Small intestine (tissue), 7 donors: ENCODE results near the gene PTPRZ1. TPM values are rescaled to one million over a fixed set of nuclear protein-coding genes. Genes with fewer than 3 reads are reported as not detected.
A peak's percentile ranks its signal among the peaks of the same experiment; 100 is the strongest.

Experiments
- DNase-seq, 2 donors: peaks; one replicate each; pipeline versions ENCODE4 v3.0.0 to v3.0.0-alpha.2; 2013
- FAIRE-seq: peaks from 2 replicates; lab custom pipeline; 2012; peaks lifted over from hg19 to GRCh38; lab: Jason Lieb, UNC
- H3K27ac ChIP-seq, 3 donors: one replicate each; pipeline ENCODE4 v1.5.1; 2013; ENCODE audit warnings: low read length in 2 of 3, mild to moderate bottlenecking in 2 of 3, control low read depth in 1 of 3, inconsistent platforms in 1 of 3, low read depth in 1 of 3, moderate library complexity in 1 of 3
- H3K27me3 ChIP-seq, 3 donors: one replicate each; pipeline ENCODE4 v1.6.1; 2013; ENCODE audit warnings: low read length in 3 of 3, inconsistent platforms in 1 of 3; ENCODE audit not compliant: control insufficient read depth in 3 of 3, insufficient read depth in 3 of 3
- H3K36me3 ChIP-seq, 3 donors: one replicate each; pipeline ENCODE4 v1.6.1; 2013; ENCODE audit warnings: low read length in 3 of 3, inconsistent platforms in 1 of 3, low read depth in 1 of 3, mild to moderate bottlenecking in 1 of 3, moderate library complexity in 1 of 3; ENCODE audit not compliant: control insufficient read depth in 3 of 3, insufficient read depth in 2 of 3
- H3K4me1 ChIP-seq, 3 donors: one replicate each; pipeline ENCODE4 v1.6.1; 2013; ENCODE audit warnings: low read length in 2 of 3, inconsistent platforms in 1 of 3, low read depth in 1 of 3, mild to moderate bottlenecking in 1 of 3, moderate library complexity in 1 of 3; ENCODE audit not compliant: control insufficient read depth in 3 of 3, insufficient read depth in 2 of 3
- H3K4me3 ChIP-seq, 3 donors: one replicate each; pipeline ENCODE4 v1.5.1; 2013; ENCODE audit warnings: low read length in 3 of 3, control low read depth in 1 of 3, inconsistent platforms in 1 of 3, low read depth in 1 of 3, mild to moderate bottlenecking in 1 of 3, moderate library complexity in 1 of 3
- H3K9me3 ChIP-seq, 2 donors: one replicate each; pipeline ENCODE4 v1.6.1; 2013; ENCODE audit warnings: low read depth in 1 of 2, low read length in 1 of 2; ENCODE audit not compliant: control insufficient read depth in 2 of 2, insufficient read depth in 1 of 2
- WGBS, 3 donors: extraction: QIAGEN DNeasy Blood & Tissue Kit; methylation state at CpG; one replicate each; pipeline ENCODE4 v1.1.7; 2013; 5-methylcytosine and 5-hydroxymethylcytosine counted together
- polyA plus RNA-seq, 4 donors: library from polyadenylated mRNA; stranded (reverse) in 3 of 4; unstranded in 1 of 4; fragments of 200-250 nt in 3 of 4; fragments of 120-200 nt in 1 of 4; gene quantifications; one replicate each; pipeline versions ENCODE4 v1.2.1 to v1.2.3, GENCODE V29; 2013
- donor health status: healthy with polysubstance abuse.
- donor health status: control.
- donor health status: control.
- donor health status: Bipolar disorder and iron deficiency.
- donor health status: healthy.

The PTPRZ1 gene
- polyA plus RNA-seq, 4 donors, result 0.81 to 3.5 (median 1.4) TPM; not detected in 1

GRCh38 chr7:121853307-121853706 lies 19.7 kb upstream of the PTPRZ1 start:
- Histone ChIP-seq H3K36me3 (no peaks in the 10 kb centered on the region), H3K27ac (no peak overlapping the region), H3K27me3 (no peaks in the 10 kb centered on the region), H3K4me1 (no peaks in the 10 kb centered on the region), H3K4me3 (no peak overlapping the region), H3K9me3 (no peaks in the 10 kb centered on the region)
- WGBS, 3 donors, result 67 to 76% (median 74%) methylated on average over 2 of the region's 2 CpGs
- DNase-seq (no peak), FAIRE-seq (no peak)

- Histone ChIP-seq H3K9me3 (no peaks in the 10 kb centered on the region), H3K36me3 (no peaks in the 10 kb centered on the region), H3K27me3 (no peaks in the 10 kb centered on the region), H3K27ac (no peak overlapping the region), H3K4me3 (no peak overlapping the region), H3K4me1 (no peaks in the 10 kb centered on the region)
- FAIRE-seq (no peak), DNase-seq (no peak)
Observed at GRCh38 chr7:121860953-121861352, 12.0 kb upstream of the PTPRZ1 start.

GRCh38 chr7:121862591-121862990 lies 10.4 kb upstream of the PTPRZ1 start:
- 54 to 72% (median 67%) methylated on average over 4 of the region's 4 CpGs for WGBS, 3 donors
- FAIRE-seq, result no peak

GRCh38 chr7:121871188-121871587 lies 1.8 kb upstream of the PTPRZ1 start:
- H3K27ac ChIP-seq, result no peak overlapping the region
- H3K9me3 ChIP-seq, result no peaks in the 10 kb centered on the region
- no peak overlapping the region for H3K4me3 ChIP-seq
- no peak for DNase-seq
- no peak for FAIRE-seq
- no peaks in the 10 kb centered on the region for H3K36me3 ChIP-seq
- H3K27me3 ChIP-seq, result peaks cover 3 to 47% (median 12%) of the 10 kb centered on the region in 3 donors
- H3K4me1 ChIP-seq, result peaks cover 0 to 4% (median 3%) of the 10 kb centered on the region in 3 donors

More at GRCh38 chr7:121862591-121862990, 10.4 kb upstream of the PTPRZ1 start:
- no peak overlapping the region for H3K27ac ChIP-seq
- peaks cover 0 to 2% (median 0%) of the 10 kb centered on the region in 3 donors for H3K27me3 ChIP-seq
- no peaks in the 10 kb centered on the region for H3K36me3 ChIP-seq
- no peak overlapping the region for H3K4me3 ChIP-seq
- no peaks in the 10 kb centered on the region for H3K9me3 ChIP-seq
- H3K4me1 ChIP-seq, result no peaks in the 10 kb centered on the region
- no peak for DNase-seq

GRCh38 chr7:121873289-121874194 lies 581 bp downstream of the PTPRZ1 start:
- Histone ChIP-seq H3K27ac (no peak overlapping the region), H3K36me3 (no peaks in the 10 kb centered on the region), H3K4me1 (peaks cover 0 to 4% (median 3%) of the 10 kb centered on the region in 3 donors), H3K9me3 (no peaks in the 10 kb centered on the region), H3K4me3 (peak overlapping the region in 2 of 3 donors; percentile 57 to 62), H3K27me3 (peaks cover 3 to 49% (median 12%) of the 10 kb centered on the region in 3 donors)
- FAIRE-seq (no peak), DNase-seq (peak; percentile 2 to 37)
- 1 to 2% (median 2%) methylated on average over 47 to 51 of the region's 51 CpGs for WGBS, 3 donors

- 15 to 19% (median 18%) methylated on average over 9 of the region's 9 CpGs for WGBS, 3 donors
Observed at GRCh38 chr7:121874298-121874697, 1.3 kb downstream of the PTPRZ1 start.

GRCh38 chr7:121875203-121875602 lies 2.2 kb downstream of the PTPRZ1 start:
- FAIRE-seq, result no peak

More at GRCh38 chr7:121874298-121874697, 1.3 kb downstream of the PTPRZ1 start:
- FAIRE-seq (no peak), DNase-seq (peak in 1 of 2 donors; percentile 2)
- no peaks in the 10 kb centered on the region for H3K9me3 ChIP-seq
- H3K27me3 ChIP-seq, result peaks cover 3 to 51% (median 12%) of the 10 kb centered on the region in 3 donors
- H3K27ac ChIP-seq, result no peak overlapping the region
- peak overlapping the region in 1 of 3 donors; percentile 57 for H3K4me3 ChIP-seq
- H3K4me1 ChIP-seq, result peaks cover 0 to 4% (median 3%) of the 10 kb centered on the region in 3 donors
- H3K36me3 ChIP-seq, result no peaks in the 10 kb centered on the region

GRCh38 chr7:121876656-121877500 lies 3.9 kb downstream of the PTPRZ1 start:
- no peaks in the 10 kb centered on the region for H3K9me3 ChIP-seq
- H3K4me1 ChIP-seq, result peaks cover 0 to 4% (median 3%) of the 10 kb centered on the region in 3 donors
- H3K27me3 ChIP-seq, result peaks cover 3 to 39% (median 8%) of the 10 kb centered on the region in 3 donors
- no peak overlapping the region for H3K4me3 ChIP-seq
- no peak for DNase-seq
- H3K27ac ChIP-seq, result no peak overlapping the region
- no peak for FAIRE-seq
- no peaks in the 10 kb centered on the region for H3K36me3 ChIP-seq
- WGBS, 3 donors, result 70 to 80% (median 76%) methylated on average over 5 of the region's 5 CpGs

More at GRCh38 chr7:121875203-121875602, 2.2 kb downstream of the PTPRZ1 start:
- H3K9me3 ChIP-seq, result no peaks in the 10 kb centered on the region
- no peak overlapping the region for H3K27ac ChIP-seq
- no peak for DNase-seq
- peaks cover 3 to 51% (median 12%) of the 10 kb centered on the region in 3 donors for H3K27me3 ChIP-seq
- no peak overlapping the region for H3K4me3 ChIP-seq
- peaks cover 0 to 4% (median 3%) of the 10 kb centered on the region in 3 donors for H3K4me1 ChIP-seq
- H3K36me3 ChIP-seq, result no peaks in the 10 kb centered on the region
